HCT116 (cell line): ENCODE results near the gene TRPM7. TPM values are rescaled to one million over a fixed set of nuclear protein-coding genes. Genes with fewer than 3 reads are reported as not detected.

ENCODE experiments used
- ATAC-seq: fragments of 200-7000 bp; cut with Tn5 transposase; 2 replicates; pipeline ENCODE4 v1.9.1; 2020; ENCODE audit warnings: mild to moderate bottlenecking, moderate library complexity
- BruUV-seq: library from RNA; stranded (reverse); fragments of 400-500 nt; replicated peaks from 2 replicates; lab custom pipeline; 2021; lab: Mats Ljungman, UMichigan
- CTCF ChIA-PET: fragments of 300-600 bp; sonication (Branson Sonifier 250); formaldehyde crosslinking; loops from one replicate; lab custom pipeline; 2021; ENCODE audit warnings: antibody characterized with exemption; lab: Charles Lee
- POLR2A ChIA-PET: fragments of 300-600, 350-600 bp; sonication (Branson Sonifier 250); formaldehyde crosslinking; loops from one replicate; lab custom pipeline; 2021; ENCODE audit warnings: antibody characterized with exemption; lab: Charles Lee
- RAD21 ChIA-PET, 2 experiments: fragments of 300-600 bp; sonication (Branson Sonifier 250); formaldehyde crosslinking; loops; one replicate each; lab custom pipeline; 2023; ENCODE audit warnings: low total read pairs in 2 of 2; ENCODE audit not compliant: uncharacterized antibody in 2 of 2, unreplicated experiment in 2 of 2, low non-redundant PET in 1 of 2; lab: Charles Lee
- DNase-seq: peaks from one replicate; pipeline ENCODE4 v3.0.0-alpha.2; 2010; ENCODE audit warnings: low read depth, low spot score
- H2AFZ ChIP-seq: fragments of 200-600 bp; shearing (Covaris generic), sonication (generic); 2 replicates; pipeline ENCODE4 v1.6.1; 2017; ENCODE audit warnings: low read depth, mixed run types, mixed read lengths, antibody characterized with exemption, low read length; ENCODE audit not compliant: poor library complexity, severe bottlenecking
- H3K27ac ChIP-seq: 2 replicates; pipeline ENCODE4 v1.5.1; 2012; ENCODE audit warnings: low read depth, low read length
- H3K27me3 ChIP-seq: fragments of 200-600 bp; sonication (generic); 2 replicates; pipeline ENCODE4 v1.6.1; 2016; ENCODE audit warnings: mixed run types, low read length, mixed read lengths; ENCODE audit not compliant: insufficient read depth
- H3K36me3 ChIP-seq, 2 experiments: fragments of 200-500 bp in 1 of 2; fragments of 200-600 bp in 1 of 2; sonication (Bioruptor generic) in 1 of 2; sonication (generic) in 1 of 2; 2 replicates each; pipeline versions ENCODE4 v1.5.1 to v1.6.1; 2014 to 2016; ENCODE audit warnings: low read length in 2 of 2, inconsistent platforms in 1 of 2, mixed read lengths in 1 of 2, mixed run types in 1 of 2; ENCODE audit not compliant: insufficient read depth in 2 of 2, control insufficient read depth in 1 of 2
- H3K4me1 ChIP-seq, 2 experiments: fragments of 200-600 bp in 1 of 2; sonication (generic) in 1 of 2; 2 replicates each; pipeline versions ENCODE4 v1.5.1 to v1.6.1; 2012 to 2017; ENCODE audit warnings: low read length in 2 of 2, inconsistent platforms in 1 of 2, mild to moderate bottlenecking in 1 of 2, mixed read lengths in 1 of 2, mixed run types in 1 of 2, moderate library complexity in 1 of 2; ENCODE audit not compliant: insufficient read depth in 2 of 2, control insufficient read depth in 1 of 2
- H3K4me2 ChIP-seq: fragments of 200-600 bp; sonication (generic); 2 replicates; pipeline ENCODE4 v1.6.1; 2017; ENCODE audit warnings: mixed run types, low read length, mixed read lengths
- H3K4me3 ChIP-seq, 2 experiments: fragments of 200-600 bp in 1 of 2; sonication (generic) in 1 of 2; replicated peaks in 1 of 2; 2 replicates each; pipeline ENCODE4 v1.5.1; 2011 to 2016; ENCODE audit warnings: low read length in 2 of 2, control low read depth in 1 of 2, low read depth in 1 of 2, mild to moderate bottlenecking in 1 of 2, mixed read lengths in 1 of 2, mixed run types in 1 of 2
- H3K79me2 ChIP-seq: fragments of 200-600 bp; sonication (generic); 2 replicates; pipeline ENCODE4 v1.6.1; 2017; ENCODE audit warnings: mild to moderate bottlenecking, mixed run types, low read length, moderate library complexity, mixed read lengths; ENCODE audit not compliant: insufficient read depth
- H3K9ac ChIP-seq: fragments of 200-600 bp; sonication (generic); 2 replicates; pipeline ENCODE4 v1.6.1; 2016; ENCODE audit warnings: low read length, mixed read lengths
- H3K9me2 ChIP-seq: fragments of 200-600 bp; sonication (generic), shearing (Covaris generic); 2 replicates; pipeline ENCODE4 v1.6.1; 2017; ENCODE audit warnings: mixed run types, mild to moderate bottlenecking, moderate library complexity; ENCODE audit not compliant: insufficient read depth
- H3K9me3 ChIP-seq, 2 experiments: fragments of 200-500 bp in 1 of 2; fragments of 200-600 bp in 1 of 2; sonication (Bioruptor generic) in 1 of 2; sonication (generic) in 1 of 2; 2 replicates each; pipeline ENCODE4 v1.6.1; 2014 to 2017; ENCODE audit warnings: low read length in 2 of 2, mixed read lengths in 2 of 2, inconsistent platforms in 1 of 2, low read depth in 1 of 2, mild to moderate bottlenecking in 1 of 2, mixed run types in 1 of 2, moderate library complexity in 1 of 2; ENCODE audit not compliant: control insufficient read depth in 1 of 2, insufficient read depth in 1 of 2
- H4K20me1 ChIP-seq: fragments of 200-600 bp; sonication (generic), shearing (Covaris generic); 2 replicates; pipeline ENCODE4 v1.6.1; 2017; ENCODE audit warnings: mixed run types, mild to moderate bottlenecking, moderate library complexity; ENCODE audit not compliant: insufficient read depth
- CEBPB ChIP-seq: IDR thresholded peaks from 2 replicates; pipeline ENCODE4 v1.6.1; 2012; ENCODE audit warnings: low read depth
- EGR1 ChIP-seq: IDR thresholded peaks from 2 replicates; pipeline ENCODE4 v1.6.1; 2012; ENCODE audit warnings: low read depth
- EZH2 ChIP-seq: fragments of 200-600 bp; sonication (generic); IDR thresholded peaks from 2 replicates; pipeline ENCODE4 v1.6.1; 2017; ENCODE audit warnings: antibody characterized with exemption, mixed run types
- POLR2A ChIP-seq: IDR thresholded peaks from 2 replicates; pipeline ENCODE4 v1.7.0; 2011; ENCODE audit warnings: borderline replicate concordance; ENCODE audit not compliant: insufficient read depth, insufficient read length; ENCODE audit errors: extremely low read depth
- POLR2AphosphoS5 ChIP-seq: IDR thresholded peaks from 2 replicates; pipeline ENCODE4 v1.6.1; 2011; ENCODE audit warnings: mild to moderate bottlenecking, low read depth, low read length, moderate library complexity
- REST ChIP-seq: IDR thresholded peaks from 2 replicates; pipeline ENCODE4 v1.6.1; 2012; ENCODE audit warnings: low read depth
- SIN3A ChIP-seq: IDR thresholded peaks from 2 replicates; pipeline ENCODE4 v1.6.1; 2012; ENCODE audit warnings: low read depth
- SRF ChIP-seq: IDR thresholded peaks from 2 replicates; pipeline ENCODE4 v1.6.1; 2012; ENCODE audit warnings: low read depth
- TCF7L2 ChIP-seq: IDR thresholded peaks from 2 replicates; pipeline ENCODE4 v1.7.0; 2011; ENCODE audit warnings: borderline replicate concordance, inconsistent platforms; ENCODE audit not compliant: insufficient read depth, insufficient read length; ENCODE audit errors: extremely low read depth
- YY1 ChIP-seq: IDR thresholded peaks from 2 replicates; pipeline ENCODE4 v1.6.1; 2011; ENCODE audit warnings: low read length, low read depth, moderate library complexity, mild to moderate bottlenecking; ENCODE audit not compliant: insufficient replicate concordance; ENCODE audit errors: extremely low read depth
- ZBTB33 ChIP-seq: IDR thresholded peaks from 2 replicates; pipeline ENCODE4 v1.6.1; 2011; ENCODE audit warnings: mild to moderate bottlenecking, low read length, moderate library complexity; ENCODE audit not compliant: insufficient replicate concordance; ENCODE audit errors: extremely low read depth
- ZNF274 ChIP-seq: fragments of 200-500 bp; sonication (Bioruptor generic); IDR thresholded peaks from 2 replicates; pipeline ENCODE4 v1.6.1; 2014; ENCODE audit warnings: mild to moderate bottlenecking, low read depth, low read length, inconsistent platforms
- intact Hi-C: fragments of 100-400 bp; cut with micrococcal nuclease; formaldehyde crosslinking; loops from 2 replicates; pipeline ENCODE4 v1.10.0; 2022
- total RNA-seq: library from RNA; stranded (reverse); gene quantifications from one replicate; pipeline ENCODE4 v1.2.1, GENCODE V29; 2021; ENCODE audit not compliant: unreplicated experiment
- TF ChIP-seq, protein P1 (sequence below): IDR thresholded peaks from 2 replicates; pipeline ENCODE4 v1.6.1; 2012

Gene TRPM7
- total RNA-seq, 1 experiment from 2014 or later, result 26.3 TPM

DNA sequence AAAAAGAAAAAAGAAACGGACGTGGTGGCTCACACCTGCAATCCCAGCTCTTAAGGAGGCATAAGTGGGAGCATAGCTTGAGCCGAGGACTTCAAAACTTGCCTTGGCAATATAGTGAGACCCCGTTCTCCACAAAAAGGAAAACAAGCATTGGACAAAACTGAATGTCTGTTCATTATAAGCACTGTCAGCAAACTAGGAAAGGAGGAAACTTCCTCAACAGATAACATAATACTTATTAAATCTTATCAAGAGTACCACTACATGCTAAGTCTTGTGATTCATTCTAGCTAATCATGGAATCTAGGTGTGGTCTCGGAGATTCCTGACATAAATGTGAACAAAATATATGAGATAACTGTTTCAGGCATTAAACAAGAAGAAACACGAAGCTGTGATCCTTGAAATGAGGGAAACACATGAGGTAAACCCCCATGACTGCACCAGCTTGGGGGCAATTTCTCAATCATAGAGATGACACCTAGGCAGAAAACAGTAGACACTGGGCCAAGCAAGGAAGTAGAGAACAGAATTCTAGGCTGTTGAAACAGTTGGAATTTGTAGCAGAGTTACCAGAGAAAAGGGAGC is 33.3 kb downstream of the TRPM7 start:
- Histone ChIP-seq H3K79me2 (peaks cover 16% of the 10 kb centered on the region; the same call in 1 of the 2 replicates), H3K27ac (no peak overlapping the region), H3K9me3 (no peaks in the 10 kb centered on the region), H3K36me3 (peaks cover 16 to 25% of the 10 kb centered on the region in 2 experiments; a peak in 3 of 4 replicates), H3K9me2 (no peaks in the 10 kb centered on the region)
- CTCF ChIA-PET, result no interaction called here
- TF ChIP-seq ZBTB33 (no peak), TCF7L2 (no peak), SRF (no peak), YY1 (no peak), ZNF274 (no peak), SIN3A (no peak), CEBPB (no peak), POLR2AphosphoS5 (no peak), EGR1 (no peak), POLR2A (no peak), REST (no peak), EZH2 (no peak)
- TF ChIP-seq, protein P1, sequence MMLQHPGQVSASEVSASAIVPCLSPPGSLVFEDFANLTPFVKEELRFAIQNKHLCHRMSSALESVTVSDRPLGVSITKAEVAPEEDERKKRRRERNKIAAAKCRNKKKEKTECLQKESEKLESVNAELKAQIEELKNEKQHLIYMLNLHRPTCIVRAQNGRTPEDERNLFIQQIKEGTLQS, result no peak
- TF ChIP-seq, all 23 proteins: peak for 0
- H2AFZ ChIP-seq, result no peak overlapping the region
- ChIA-PET RAD21 (no interaction called here), POLR2A (no interaction called here)
- H4K20me1 ChIP-seq, result no peaks in the 10 kb centered on the region
- H3K4me3 ChIP-seq, result no peak overlapping the region
- DNase-seq, result no peak
- H3K27me3 ChIP-seq, result no peaks in the 10 kb centered on the region
- intact Hi-C loops, result no loop called here
- no peaks in the 10 kb centered on the region for H3K4me1 ChIP-seq
- no TSS peak for BruUV-seq
- no peak for ATAC-seq
- no peak overlapping the region for H3K9ac ChIP-seq
- H3K4me2 ChIP-seq, result no peak overlapping the region
